GM12878 (cell line): ENCODE measurements around the gene LDLRAD4. TPM values are rescaled to one million over a fixed set of nuclear protein-coding genes. Genes with fewer than 3 reads are reported as not detected.

Experiments used
- ATAC-seq: fragments of 200-7000 bp; cut with Tn5 transposase; 3 replicates; pipeline ENCODE4 v1.9.1; 2020; ENCODE audit warnings: mild to moderate bottlenecking, moderate library complexity
- BruUV-seq: library from RNA; stranded (reverse); fragments of 400-500 nt; replicated peaks from 2 replicates; lab custom pipeline; 2021; lab: Mats Ljungman, UMichigan
- CTCF ChIA-PET: fragments of 300-600 bp; sonication (Branson Sonifier 250); formaldehyde crosslinking; extraction: SDS; loops from one replicate; lab custom pipeline; 2021; ENCODE audit warnings: inconsistent platforms; lab: Yijun Ruan, JAX
- POLR2A ChIA-PET: fragments of 350-600 bp; formaldehyde crosslinking; extraction: SDS; loops from one replicate; lab custom pipeline; 2021; ENCODE audit warnings: inconsistent platforms; lab: Charles Lee
- RAD21 ChIA-PET: fragments of 300-600 bp; sonication (Branson Sonifier 250); formaldehyde crosslinking; loops from one replicate; lab custom pipeline; 2023; ENCODE audit warnings: antibody characterized with exemption; ENCODE audit not compliant: unreplicated experiment; lab: Charles Lee
- SMC1A ChIA-PET: fragments of 300-600 bp; sonication (Branson Sonifier 250); formaldehyde crosslinking; loops from one replicate; lab custom pipeline; 2023; ENCODE audit not compliant: unreplicated experiment, uncharacterized antibody; lab: Charles Lee
- DNase-seq: peaks from one replicate; pipeline ENCODE4 v3.0.0-alpha.2; 2011; ENCODE audit warnings: low read depth, low spot score
- FAIRE-seq: peaks from 3 replicates; lab custom pipeline; 2011; peaks lifted over from hg19 to GRCh38; lab: Jason Lieb, UNC
- H2AFZ ChIP-seq: 2 replicates; pipeline ENCODE4 v1.6.0; 2011; ENCODE audit warnings: low read depth, low read length, control low read depth; ENCODE audit not compliant: control insufficient read depth
- H3K27ac ChIP-seq: 2 replicates; pipeline ENCODE4 v1.5.1; 2011; ENCODE audit warnings: control low read depth; ENCODE audit not compliant: control insufficient read depth, insufficient read depth
- H3K27me3 ChIP-seq, 2 experiments: replicated peaks in 1 of 2; 2 replicates each; pipeline versions ENCODE4 v1.6.0 to v1.6.1; 2011; ENCODE audit warnings: low read length in 1 of 2; ENCODE audit not compliant: control insufficient read depth in 2 of 2, insufficient read depth in 2 of 2
- H3K36me3 ChIP-seq, 2 experiments: 2 replicates each; pipeline ENCODE4 v1.5.1; 2011; ENCODE audit warnings: low read length in 1 of 2; ENCODE audit not compliant: control insufficient read depth in 2 of 2, insufficient read depth in 2 of 2
- H3K4me1 ChIP-seq: 2 replicates; pipeline ENCODE4 v1.6.1; 2011; ENCODE audit warnings: mild to moderate bottlenecking, low read length, moderate library complexity, mixed read lengths; ENCODE audit not compliant: control insufficient read depth, insufficient read depth
- H3K4me2 ChIP-seq: 2 replicates; pipeline ENCODE4 v1.6.0; 2011; ENCODE audit warnings: control low read depth; ENCODE audit not compliant: control insufficient read depth, insufficient read depth
- H3K4me3 ChIP-seq: fragments of 200-600 bp; sonication (generic); 2 replicates; pipeline ENCODE4 v1.5.1; 2016
- H3K79me2 ChIP-seq: 2 replicates; pipeline ENCODE4 v1.6.0; 2011; ENCODE audit warnings: low read length; ENCODE audit not compliant: control insufficient read depth, insufficient read depth
- H3K9ac ChIP-seq: 2 replicates; pipeline ENCODE4 v1.8.0; 2011; ENCODE audit warnings: low read length, control low read depth, mixed read lengths; ENCODE audit not compliant: control insufficient read depth, insufficient read depth
- H3K9me3 ChIP-seq: replicated peaks from 3 replicates; pipeline ENCODE4 v1.5.1; 2011; ENCODE audit warnings: mild to moderate bottlenecking, low read length; ENCODE audit not compliant: control insufficient read depth, insufficient read depth
- H4K20me1 ChIP-seq: 2 replicates; pipeline ENCODE4 v1.6.0; 2011; ENCODE audit not compliant: control insufficient read depth, insufficient read depth
- FOXM1 ChIP-seq: IDR thresholded peaks from 2 replicates; pipeline ENCODE4 v1.6.1; 2012; ENCODE audit warnings: low read depth, mild to moderate bottlenecking, inconsistent platforms, low read length, moderate library complexity
- GABPA ChIP-seq: IDR thresholded peaks from 2 replicates; pipeline ENCODE4 v1.6.1; 2014; ENCODE audit warnings: antibody characterized with exemption, low read depth, mild to moderate bottlenecking, inconsistent platforms
- IRF3 ChIP-seq: fragments of 450-650 bp; IDR thresholded peaks from 2 replicates; pipeline ENCODE4 v1.6.1; 2014; ENCODE audit warnings: mild to moderate bottlenecking
- KDM1A ChIP-seq: fragments of 200-600 bp; sonication (generic); IDR thresholded peaks from 2 replicates; pipeline ENCODE4 v1.6.1; 2016; ENCODE audit warnings: borderline replicate concordance
- PAX5 ChIP-seq: IDR thresholded peaks from 2 replicates; pipeline ENCODE4 v1.6.1; 2011; ENCODE audit warnings: low read depth, low read length, borderline replicate concordance
- RCOR1 ChIP-seq: conservative IDR thresholded peaks from 2 replicates; pipeline ENCODE4 v1.6.1; 2012; ENCODE audit warnings: low read depth, low read length, improper control_type of control experiment
- SKIL ChIP-seq: fragments of 450-650 bp; IDR thresholded peaks from 2 replicates; pipeline ENCODE4 v1.6.1; 2017; ENCODE audit warnings: mild to moderate bottlenecking, low read depth, inconsistent platforms; ENCODE audit not compliant: poor library complexity, severe bottlenecking
- WGBS: methylation state at CpG from one replicate; pipeline ENCODE4 v1.1.6; 2016; ENCODE audit warnings: low lambda C conversion rate; ENCODE audit not compliant: insufficient replicate concordance, insufficient coverage; ENCODE audit errors: missing lambda C conversion rate; 5-methylcytosine and 5-hydroxymethylcytosine counted together
- in situ Hi-C: fragments of 300-500 bp; cut with MboI; formaldehyde crosslinking; loops from 9 replicates; pipeline ENCODE4 v1.14.3; 2018; ENCODE audit warnings: mixed read lengths
- intact Hi-C: fragments of 100-400 bp; cut with micrococcal nuclease; formaldehyde crosslinking; loops from one replicate; pipeline ENCODE4 v1.14.2; 2022; ENCODE audit not compliant: unreplicated experiment
- polyA plus RNA-seq, 11 experiments: library from polyadenylated mRNA; depleted of rRNA in 4 of 11; unstranded in 6 of 11; stranded (reverse) in 5 of 11; fragments of >200 nt; fragmentation: Nextera tagmentation in 4 of 11; fragmentation: Illumina TruSeq in 1 of 11; extraction: Ambion mirVana in 4 of 11; extraction: Trizol in 1 of 11; gene quantifications; 1 replicate in 1 of 11; 2 replicates in 10 of 11; pipeline versions ENCODE4 v1.2.1 to v1.2.3, GENCODE V29; 2011 to 2016; ENCODE audit warnings: inconsistent platforms in 2 of 11, missing spikeins in 2 of 11, low read depth in 1 of 11
- total RNA-seq, 4 experiments: library from RNA; depleted of rRNA in 3 of 4; stranded (reverse); fragments of >200 nt in 3 of 4; fragmentation: Illumina TruSeq in 1 of 4; extraction: Trizol in 1 of 4; gene quantifications; 2 replicates each; pipeline versions ENCODE4 v1.2.1 to v1.2.3, GENCODE V29; 2013 to 2021
- TF ChIP-seq, protein P1 (sequence below), 3 experiments: IDR thresholded peaks in 2 of 3; conservative IDR thresholded peaks in 1 of 3; 2 replicates each; pipeline ENCODE4 v1.5.1; 2011; ENCODE audit warnings: low read depth in 3 of 3, low read length in 3 of 3, mild to moderate bottlenecking in 3 of 3, control low read depth in 2 of 3, moderate library complexity in 2 of 3, inconsistent platforms in 1 of 3, mixed read lengths in 1 of 3; ENCODE audit not compliant: control insufficient read depth in 2 of 3, insufficient read depth in 1 of 3; ENCODE audit errors: extremely low read depth in 1 of 3

The LDLRAD4 gene
- total and polyA plus RNA-seq, 10 of the 15 experiments (the other 5 are each of a cell fraction or from before 2014, with no cell fraction given): 2.7 to 16.8 (median 11.2) TPM

DNA sequence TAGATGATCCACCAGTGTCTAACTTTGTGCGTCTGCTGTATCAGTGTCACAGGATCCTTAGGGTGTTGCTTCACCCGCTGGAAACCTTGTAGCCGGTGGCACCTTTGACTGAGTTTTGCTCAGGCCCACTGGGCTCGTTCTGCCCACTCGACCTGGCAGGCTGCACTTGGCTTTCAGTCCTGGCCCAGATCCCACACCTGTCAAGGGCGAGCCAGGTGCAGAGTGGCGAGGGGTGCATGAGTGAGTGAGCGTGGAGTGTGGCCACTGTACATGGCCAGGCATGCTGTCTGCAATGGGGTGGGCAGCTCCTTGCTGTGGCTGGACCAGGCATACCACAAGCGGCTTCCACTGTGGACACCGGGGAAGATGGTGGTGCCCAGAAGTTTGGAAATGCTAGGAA, 328.8 kb downstream of the LDLRAD4 start (continued):
- no peak for TF ChIP-seq SKIL
- TF ChIP-seq RCOR1: no peak
- TF ChIP-seq GABPA: no peak
- TF ChIP-seq FOXM1: no peak
- TF ChIP-seq KDM1A: no peak

GRCh38 chr18:13548106-13548819, 329.7 kb downstream of the LDLRAD4 start:
- no peaks in the 10 kb centered on the region for H3K27me3 ChIP-seq
- intact Hi-C loops (no loop called here), in situ Hi-C loops (no loop called here)
- H3K36me3 ChIP-seq: no peaks in the 10 kb centered on the region
- H3K79me2 ChIP-seq: no peaks in the 10 kb centered on the region
- no peak overlapping the region for H3K4me2 ChIP-seq
- TF ChIP-seq, protein P1, sequence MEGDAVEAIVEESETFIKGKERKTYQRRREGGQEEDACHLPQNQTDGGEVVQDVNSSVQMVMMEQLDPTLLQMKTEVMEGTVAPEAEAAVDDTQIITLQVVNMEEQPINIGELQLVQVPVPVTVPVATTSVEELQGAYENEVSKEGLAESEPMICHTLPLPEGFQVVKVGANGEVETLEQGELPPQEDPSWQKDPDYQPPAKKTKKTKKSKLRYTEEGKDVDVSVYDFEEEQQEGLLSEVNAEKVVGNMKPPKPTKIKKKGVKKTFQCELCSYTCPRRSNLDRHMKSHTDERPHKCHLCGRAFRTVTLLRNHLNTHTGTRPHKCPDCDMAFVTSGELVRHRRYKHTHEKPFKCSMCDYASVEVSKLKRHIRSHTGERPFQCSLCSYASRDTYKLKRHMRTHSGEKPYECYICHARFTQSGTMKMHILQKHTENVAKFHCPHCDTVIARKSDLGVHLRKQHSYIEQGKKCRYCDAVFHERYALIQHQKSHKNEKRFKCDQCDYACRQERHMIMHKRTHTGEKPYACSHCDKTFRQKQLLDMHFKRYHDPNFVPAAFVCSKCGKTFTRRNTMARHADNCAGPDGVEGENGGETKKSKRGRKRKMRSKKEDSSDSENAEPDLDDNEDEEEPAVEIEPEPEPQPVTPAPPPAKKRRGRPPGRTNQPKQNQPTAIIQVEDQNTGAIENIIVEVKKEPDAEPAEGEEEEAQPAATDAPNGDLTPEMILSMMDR (IDR thresholded peaks at IDR 0.05 in 2 of 3, conservative IDR thresholded peaks at IDR 0.05 in 1 of 3; ENCODE audit: control insufficient read depth in 2 of 3, extremely low read depth in 1 of 3, insufficient read depth in 1 of 3, low read depth in 3 of 3, low read length in 3 of 3): 0 out of 6 replicates have a peak, but pooled peaks of 1 of the 3 experiments have one; percentile 3
- TF ChIP-seq IRF3 (no peak), PAX5 (no peak)
- WGBS: 88% methylated on average over 5 of the region's 5 CpGs
- no peak for FAIRE-seq
- ChIA-PET POLR2A (no interaction called here), CTCF (interaction anchor here (1.4 to 3.0 kb wide), 3 partner anchors 10 to 81 kb away, joined by 6 to 29 read pairs (median 12); no protein-coding TSS in a partner anchor), SMC1A (interaction anchor here (1.0 to 2.7 kb wide), 2 partner anchors 11 to 66 kb away, joined by 4 to 22 read pairs; no protein-coding TSS in a partner anchor), RAD21 (interaction anchor here (0.8 to 2.2 kb wide), 4 partner anchors 10 to 332 kb away, joined by 3 to 10 read pairs (median 4); no protein-coding TSS in a partner anchor)
- no peak for DNase-seq
- H3K9me3 ChIP-seq: peaks cover 3% of the 10 kb centered on the region; the same call in 1 of the 3 replicates
- no TSS peak for BruUV-seq
- H3K4me1 ChIP-seq: peaks cover 14% of the 10 kb centered on the region
- H3K4me3 ChIP-seq: no peak overlapping the region
- no peak overlapping the region for H3K27ac ChIP-seq
- H3K9ac ChIP-seq: no peak overlapping the region
- no peak for ATAC-seq
- no peak overlapping the region for H2AFZ ChIP-seq
- H4K20me1 ChIP-seq: no peaks in the 10 kb centered on the region
